Astrocyte (in vitro differentiated cells and primary cell): ENCODE measurements around the gene MYOG. TPM values are rescaled to one million over a fixed set of nuclear protein-coding genes. Genes with fewer than 3 reads are reported as not detected.

ENCODE experiments used
- DNase-seq: peaks from one replicate; pipeline ENCODE4 v3.0.0-alpha.2; 2010; ENCODE audit warnings: low read depth
- FAIRE-seq: peaks from 2 replicates; lab custom pipeline; 2011; peaks lifted over from hg19 to GRCh38; lab: Jason Lieb, UNC
- H2AFZ ChIP-seq: 2 replicates; pipeline ENCODE4 v1.6.0; 2012; ENCODE audit warnings: low read depth, low read length, inconsistent platforms
- H3K27ac ChIP-seq: 2 replicates; pipeline ENCODE4 v1.5.1; 2011; ENCODE audit warnings: low read depth, low read length, inconsistent platforms
- H3K27me3 ChIP-seq: 2 replicates; pipeline ENCODE4 v1.6.0; 2011; ENCODE audit warnings: low read length, inconsistent platforms; ENCODE audit not compliant: insufficient read depth
- H3K36me3 ChIP-seq: 2 replicates; pipeline ENCODE4 v1.5.1; 2011; ENCODE audit warnings: low read length, inconsistent platforms; ENCODE audit not compliant: insufficient read depth
- H3K4me1 ChIP-seq: 2 replicates; pipeline ENCODE4 v1.5.1; 2011; ENCODE audit warnings: low read length, inconsistent platforms; ENCODE audit not compliant: insufficient read depth
- H3K4me2 ChIP-seq: 2 replicates; pipeline ENCODE4 v1.6.0; 2012; ENCODE audit warnings: low read length, inconsistent platforms
- H3K4me3 ChIP-seq: 2 replicates; pipeline ENCODE4 v1.5.1; 2011; ENCODE audit warnings: low read depth, mild to moderate bottlenecking, low read length, inconsistent platforms; ENCODE audit not compliant: insufficient read depth
- H3K79me2 ChIP-seq: 2 replicates; pipeline ENCODE4 v1.6.0; 2012; ENCODE audit warnings: mild to moderate bottlenecking, low read length, inconsistent platforms; ENCODE audit not compliant: insufficient read depth
- H3K9ac ChIP-seq: 2 replicates; pipeline ENCODE4 v1.6.0; 2012; ENCODE audit warnings: mild to moderate bottlenecking, low read length, inconsistent platforms
- H3K9me3 ChIP-seq: 2 replicates; pipeline ENCODE4 v1.5.1; 2012; ENCODE audit warnings: low read depth, mild to moderate bottlenecking, low read length, inconsistent platforms; ENCODE audit not compliant: insufficient read depth
- H4K20me1 ChIP-seq: 2 replicates; pipeline ENCODE4 v1.6.0; 2012; ENCODE audit warnings: low read length, inconsistent platforms; ENCODE audit not compliant: insufficient read depth
- H3K27ac Mint-ChIP-seq: one replicate; pipeline ENCODE4 v1.8.0; 2021; ENCODE audit warnings: mild to moderate bottlenecking, mixed read lengths; ENCODE audit not compliant: unreplicated experiment
- H3K27me3 Mint-ChIP-seq: one replicate; pipeline ENCODE4 v1.8.0; 2021; ENCODE audit warnings: low read depth, mixed read lengths; ENCODE audit not compliant: unreplicated experiment
- H3K36me3 Mint-ChIP-seq: one replicate; pipeline ENCODE4 v1.8.0; 2021; ENCODE audit warnings: low read depth, mixed read lengths; ENCODE audit not compliant: unreplicated experiment
- H3K4me1 Mint-ChIP-seq: one replicate; pipeline ENCODE4 v1.8.0; 2021; ENCODE audit warnings: low read depth, mixed read lengths; ENCODE audit not compliant: unreplicated experiment
- H3K4me3 Mint-ChIP-seq: one replicate; pipeline ENCODE4 v1.8.0; 2021; ENCODE audit warnings: mild to moderate bottlenecking, moderate library complexity, mixed read lengths; ENCODE audit not compliant: unreplicated experiment
- H3K9me3 Mint-ChIP-seq: one replicate; pipeline ENCODE4 v1.8.0; 2021; ENCODE audit warnings: mild to moderate bottlenecking, mixed read lengths; ENCODE audit not compliant: unreplicated experiment
- EZH2 ChIP-seq: IDR thresholded peaks from 2 replicates; pipeline ENCODE4 v1.6.1; 2012; ENCODE audit warnings: mild to moderate bottlenecking, low read length, inconsistent platforms; ENCODE audit not compliant: insufficient read depth
- total RNA-seq: library from RNA; stranded (reverse); gene quantifications from 2 replicates; pipeline ENCODE4 v1.2.1, GENCODE V29; 2021
- TF ChIP-seq, protein P1 (sequence below): IDR thresholded peaks from 2 replicates; pipeline ENCODE4 v1.5.1; 2011; ENCODE audit warnings: low read depth, mild to moderate bottlenecking, inconsistent platforms, low read length, moderate library complexity; ENCODE audit not compliant: insufficient read depth

MYOG gene
- total RNA-seq, 1 donor from 2014 or later, result not detected

- H2AFZ ChIP-seq, result no peak overlapping the region
- H3K4me3 ChIP-seq, result no peak overlapping the region
- peaks cover 31% of the 10 kb centered on the region for H3K36me3 Mint-ChIP-seq
- no peaks in the 10 kb centered on the region for H3K36me3 ChIP-seq
- H3K9ac ChIP-seq, result no peak overlapping the region
- no peak for TF ChIP-seq EZH2
- TF ChIP-seq, protein P1, sequence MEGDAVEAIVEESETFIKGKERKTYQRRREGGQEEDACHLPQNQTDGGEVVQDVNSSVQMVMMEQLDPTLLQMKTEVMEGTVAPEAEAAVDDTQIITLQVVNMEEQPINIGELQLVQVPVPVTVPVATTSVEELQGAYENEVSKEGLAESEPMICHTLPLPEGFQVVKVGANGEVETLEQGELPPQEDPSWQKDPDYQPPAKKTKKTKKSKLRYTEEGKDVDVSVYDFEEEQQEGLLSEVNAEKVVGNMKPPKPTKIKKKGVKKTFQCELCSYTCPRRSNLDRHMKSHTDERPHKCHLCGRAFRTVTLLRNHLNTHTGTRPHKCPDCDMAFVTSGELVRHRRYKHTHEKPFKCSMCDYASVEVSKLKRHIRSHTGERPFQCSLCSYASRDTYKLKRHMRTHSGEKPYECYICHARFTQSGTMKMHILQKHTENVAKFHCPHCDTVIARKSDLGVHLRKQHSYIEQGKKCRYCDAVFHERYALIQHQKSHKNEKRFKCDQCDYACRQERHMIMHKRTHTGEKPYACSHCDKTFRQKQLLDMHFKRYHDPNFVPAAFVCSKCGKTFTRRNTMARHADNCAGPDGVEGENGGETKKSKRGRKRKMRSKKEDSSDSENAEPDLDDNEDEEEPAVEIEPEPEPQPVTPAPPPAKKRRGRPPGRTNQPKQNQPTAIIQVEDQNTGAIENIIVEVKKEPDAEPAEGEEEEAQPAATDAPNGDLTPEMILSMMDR, result no peak
- no peak for DNase-seq
- no peaks in the 10 kb centered on the region for H3K79me2 ChIP-seq
- H3K4me1 ChIP-seq, result peaks cover 12% of the 10 kb centered on the region
- peaks cover 18% of the 10 kb centered on the region for H3K4me1 Mint-ChIP-seq
- no peaks in the 10 kb centered on the region for H3K9me3 Mint-ChIP-seq
- H3K4me3 Mint-ChIP-seq, result no peak overlapping the region
- H3K27me3 ChIP-seq, result peaks cover 9% of the 10 kb centered on the region
- H4K20me1 ChIP-seq, result no peaks in the 10 kb centered on the region
- no peak overlapping the region for H3K4me2 ChIP-seq
- no peak overlapping the region for H3K27ac Mint-ChIP-seq
- H3K9me3 ChIP-seq, result no peaks in the 10 kb centered on the region
- FAIRE-seq, result no peak
- peaks cover 39% of the 10 kb centered on the region for H3K27me3 Mint-ChIP-seq
- H3K27ac ChIP-seq, result no peak overlapping the region
Measured at GRCh38 chr1:203049077-203049476, 36.7 kb downstream of the MYOG start.

- TF ChIP-seq EZH2, result no peak
- TF ChIP-seq, protein P1, result no peak
- H3K27ac Mint-ChIP-seq, result no peak overlapping the region
- Histone ChIP-seq H3K79me2 (no peaks in the 10 kb centered on the region), H3K4me2 (no peak overlapping the region), H3K4me3 (no peak overlapping the region), H3K27ac (no peak overlapping the region), H3K9ac (no peak overlapping the region), H4K20me1 (no peaks in the 10 kb centered on the region), H3K4me1 (peaks cover 12% of the 10 kb centered on the region), H3K36me3 (no peaks in the 10 kb centered on the region), H3K27me3 (peaks cover 9% of the 10 kb centered on the region), H2AFZ (no peak overlapping the region), H3K9me3 (no peaks in the 10 kb centered on the region)
- DNase-seq (no peak), FAIRE-seq (no peak)
- no peak overlapping the region for H3K4me3 Mint-ChIP-seq
- H3K9me3 Mint-ChIP-seq, result no peaks in the 10 kb centered on the region
- peaks cover 32% of the 10 kb centered on the region for H3K36me3 Mint-ChIP-seq
- H3K27me3 Mint-ChIP-seq, result peaks cover 37% of the 10 kb centered on the region
- peaks cover 18% of the 10 kb centered on the region for H3K4me1 Mint-ChIP-seq
Measured at GRCh38 chr1:203048555-203049051, 37.2 kb downstream of the MYOG start.

DNA sequence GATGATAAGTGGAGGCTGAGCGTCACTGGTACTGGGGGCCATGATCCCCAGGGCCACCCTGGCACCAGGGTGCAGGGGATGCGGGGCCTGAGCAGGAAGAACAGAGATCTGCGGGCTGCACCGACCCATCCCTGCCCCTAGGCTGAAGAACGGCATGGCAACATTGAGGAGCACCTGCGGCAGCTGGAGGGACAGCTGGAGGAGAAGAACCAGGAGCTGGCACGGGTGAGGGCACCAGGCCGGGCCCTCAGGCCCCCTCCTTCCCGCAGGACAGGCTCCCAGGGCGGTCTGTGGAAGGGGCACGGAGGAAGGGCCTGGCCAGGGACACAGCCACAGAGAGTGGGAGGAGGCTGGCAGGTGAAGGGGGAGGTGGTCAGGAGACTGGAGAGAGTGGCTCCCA lies 37.7 kb downstream of the MYOG start:
- H3K36me3 ChIP-seq, result no peaks in the 10 kb centered on the region
- H3K36me3 Mint-ChIP-seq, result peaks cover 37% of the 10 kb centered on the region
- H4K20me1 ChIP-seq, result no peaks in the 10 kb centered on the region
- peaks cover 18% of the 10 kb centered on the region for H3K4me1 Mint-ChIP-seq
- DNase-seq (no peak), FAIRE-seq (no peak)
- no peak overlapping the region for H3K27ac Mint-ChIP-seq
- H3K4me2 ChIP-seq, result no peak overlapping the region
- H3K4me1 ChIP-seq, result peaks cover 12% of the 10 kb centered on the region
- H3K27me3 Mint-ChIP-seq, result peaks cover 38% of the 10 kb centered on the region
- peaks cover 9% of the 10 kb centered on the region for H3K27me3 ChIP-seq
- no peak overlapping the region for H3K4me3 Mint-ChIP-seq
- H3K9ac ChIP-seq, result no peak overlapping the region
- H2AFZ ChIP-seq, result no peak overlapping the region
- no peak for TF ChIP-seq EZH2
- TF ChIP-seq, protein P1, result no peak
- no peak overlapping the region for H3K4me3 ChIP-seq
- H3K27ac ChIP-seq, result no peak overlapping the region
- no peaks in the 10 kb centered on the region for H3K9me3 ChIP-seq
- H3K9me3 Mint-ChIP-seq, result no peaks in the 10 kb centered on the region
- H3K79me2 ChIP-seq, result no peaks in the 10 kb centered on the region
